ENCODE measurements around the gene DUSP3. TPM values are rescaled to one million over a fixed set of nuclear protein-coding genes. Genes with fewer than 3 reads are reported as not detected.
A peak's percentile ranks its signal among the peaks of the same experiment; 100 is the strongest.

The DUSP3 gene
- polyA plus RNA-seq, 3 donors, result 58.9 to 65.0 (median 60.8) TPM

DNA sequence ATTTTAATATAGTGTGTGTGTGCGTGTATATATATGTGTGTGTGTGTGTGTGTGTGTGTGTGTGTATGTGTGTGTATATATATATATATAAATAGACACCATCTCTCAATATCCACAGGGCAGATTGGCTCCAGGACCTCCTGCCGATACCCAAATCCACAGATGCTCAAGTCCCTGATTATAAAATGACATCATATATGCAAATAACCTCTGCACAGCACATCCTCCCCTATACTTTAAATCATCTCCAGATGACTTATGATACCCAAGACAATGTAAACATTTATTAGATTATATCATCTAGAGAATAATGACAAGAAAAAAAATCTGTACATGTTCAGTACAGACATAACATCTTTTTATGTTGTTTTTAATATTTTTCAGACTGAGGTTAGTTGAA, 7.8 kb downstream of the DUSP3 start:
- DNase-seq (ENCODE audit: low read depth in 3 of 3, low spot score in 2 of 3), result no peak

DNA sequence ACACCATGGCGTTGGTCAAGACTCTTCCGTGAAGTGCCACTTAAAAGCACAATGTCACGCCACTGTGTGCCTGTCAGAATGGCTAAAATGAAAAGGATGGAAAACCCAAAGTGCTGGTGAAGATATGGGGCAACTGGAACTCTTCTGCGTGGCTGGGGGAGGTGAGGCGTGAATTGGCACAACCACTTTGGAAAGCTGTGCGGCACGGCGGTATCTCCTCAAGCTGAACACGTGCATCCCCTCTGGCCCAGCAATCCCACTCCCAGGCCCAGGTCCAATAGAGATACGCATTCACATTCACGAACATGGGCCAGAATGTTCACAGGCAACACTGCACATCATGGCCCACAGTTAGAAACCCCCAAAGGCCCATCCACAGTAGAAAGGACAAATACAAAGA, 8.9 kb downstream of the DUSP3 start:
- DNase-seq (ENCODE audit: low read depth in 3 of 3, low spot score in 2 of 3), result no peak

- no peak for DNase-seq (ENCODE audit: low read depth in 3 of 3, low spot score in 2 of 3)
Observed at GRCh38 chr17:43769426-43769825, 9.4 kb downstream of the DUSP3 start.

DNA sequence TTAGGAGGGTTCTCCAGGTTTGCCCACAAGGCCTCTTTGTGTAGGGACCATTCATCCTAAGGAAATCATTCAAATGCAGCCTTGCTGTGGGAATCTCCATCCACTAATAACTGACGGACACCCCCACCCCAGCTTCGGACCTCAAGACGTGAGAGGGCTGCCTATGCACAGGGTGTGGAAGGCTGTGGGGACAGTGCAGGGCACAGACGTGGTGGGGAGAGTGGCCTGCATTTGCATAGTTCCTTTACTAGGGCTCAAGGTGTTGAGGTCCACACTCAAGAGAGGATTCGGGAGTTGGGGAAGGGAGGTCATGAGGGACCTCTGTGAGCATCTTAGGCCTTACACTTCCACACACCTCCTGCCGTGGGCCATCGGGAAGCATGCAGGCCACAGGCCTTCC, 9.8 kb downstream of the DUSP3 start:
- no peak for DNase-seq (ENCODE audit: low read depth in 3 of 3, low spot score in 2 of 3)

DNA sequence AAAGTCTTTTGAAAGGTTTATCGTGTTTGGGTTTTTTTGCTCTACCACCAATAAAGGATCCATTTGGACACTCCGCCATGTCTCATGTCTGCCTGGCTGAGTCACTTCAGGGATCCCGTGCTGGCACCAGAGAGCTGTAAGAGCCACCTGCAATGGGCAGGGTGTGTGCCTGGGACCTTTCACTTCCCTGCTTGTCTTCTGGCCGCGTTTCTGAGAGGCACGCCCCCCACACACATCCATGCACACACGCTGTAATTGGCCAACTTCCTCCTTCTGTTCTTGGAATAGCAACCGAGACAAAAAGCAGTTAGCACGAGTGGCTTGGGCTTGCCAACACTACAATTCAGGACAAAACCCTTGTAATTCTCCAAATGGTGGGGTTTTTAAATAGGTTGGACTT, 10.4 kb downstream of the DUSP3 start:
- no peak for DNase-seq (ENCODE audit: low read depth in 3 of 3, low spot score in 2 of 3)

GRCh38 chr17:43767713-43768059, 11.1 kb downstream of the DUSP3 start:
- DNase-seq (ENCODE audit: low read depth in 3 of 3, low spot score in 2 of 3), result no peak

DNA sequence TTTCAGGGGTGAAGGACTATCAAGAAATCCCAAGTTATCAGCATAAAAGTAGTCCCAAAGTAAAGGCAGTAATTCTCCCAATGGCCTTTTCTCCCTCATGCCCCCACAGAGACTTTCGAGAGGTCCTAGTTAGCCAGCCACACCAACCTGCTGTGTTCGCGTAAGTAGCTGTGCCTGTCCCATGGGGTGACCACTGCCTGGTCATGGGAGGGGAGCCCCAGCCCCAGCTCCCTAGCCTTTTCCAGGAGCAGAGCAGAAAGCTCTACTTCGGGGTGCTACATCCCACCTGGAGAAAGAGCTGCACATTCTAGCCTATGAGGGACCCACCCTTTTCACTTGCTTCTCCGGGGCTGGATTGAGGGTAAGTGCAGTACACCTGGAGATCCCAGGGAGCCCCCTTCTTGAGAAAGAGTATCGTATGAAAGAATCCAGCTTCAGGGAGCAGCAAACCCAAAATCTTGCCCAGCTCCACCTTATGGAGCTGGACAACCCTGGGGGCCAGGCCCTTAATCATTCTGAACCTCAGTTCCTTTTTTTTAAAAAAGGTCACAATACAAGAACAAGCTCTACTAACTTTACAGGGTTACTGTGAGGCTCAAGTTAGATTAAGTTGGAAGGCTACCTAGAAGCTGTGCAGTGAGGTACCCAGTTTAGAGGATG, 11.6 kb downstream of the DUSP3 start:
- DNase-seq (ENCODE audit: low read depth in 3 of 3, low spot score in 2 of 3), result no peak

GRCh38 chr17:43766413-43767052, 12.2 kb downstream of the DUSP3 start:
- no peak for DNase-seq (ENCODE audit: low read depth in 3 of 3, low spot score in 2 of 3)

GRCh38 chr17:43760254-43760852, 18.4 kb downstream of the DUSP3 start:
- peak; percentile 90 to 92 (median 91) for DNase-seq (ENCODE audit: low read depth in 3 of 3, low spot score in 2 of 3)

DNA sequence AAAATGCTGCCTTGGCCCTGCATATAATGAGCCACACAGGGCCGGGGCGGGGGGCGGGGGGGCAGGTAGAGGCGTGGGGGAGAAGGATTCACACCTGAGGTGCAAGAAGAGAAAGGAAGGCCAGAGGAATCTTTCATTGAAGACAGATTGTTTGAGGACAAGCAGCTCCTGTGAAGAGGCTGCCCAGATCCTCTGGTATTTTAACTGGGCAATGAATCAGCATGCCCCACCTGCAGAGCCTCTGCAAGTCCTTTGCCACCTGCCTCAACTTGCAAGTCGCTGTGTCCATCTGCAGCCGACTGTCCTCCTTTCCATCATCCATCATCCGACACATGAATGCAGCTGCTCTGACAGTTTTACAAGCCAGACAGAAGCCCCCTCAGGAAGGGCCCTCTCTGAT, 18.9 kb downstream of the DUSP3 start:
- no peak for DNase-seq (ENCODE audit: low read depth in 3 of 3, low spot score in 2 of 3)

DNA sequence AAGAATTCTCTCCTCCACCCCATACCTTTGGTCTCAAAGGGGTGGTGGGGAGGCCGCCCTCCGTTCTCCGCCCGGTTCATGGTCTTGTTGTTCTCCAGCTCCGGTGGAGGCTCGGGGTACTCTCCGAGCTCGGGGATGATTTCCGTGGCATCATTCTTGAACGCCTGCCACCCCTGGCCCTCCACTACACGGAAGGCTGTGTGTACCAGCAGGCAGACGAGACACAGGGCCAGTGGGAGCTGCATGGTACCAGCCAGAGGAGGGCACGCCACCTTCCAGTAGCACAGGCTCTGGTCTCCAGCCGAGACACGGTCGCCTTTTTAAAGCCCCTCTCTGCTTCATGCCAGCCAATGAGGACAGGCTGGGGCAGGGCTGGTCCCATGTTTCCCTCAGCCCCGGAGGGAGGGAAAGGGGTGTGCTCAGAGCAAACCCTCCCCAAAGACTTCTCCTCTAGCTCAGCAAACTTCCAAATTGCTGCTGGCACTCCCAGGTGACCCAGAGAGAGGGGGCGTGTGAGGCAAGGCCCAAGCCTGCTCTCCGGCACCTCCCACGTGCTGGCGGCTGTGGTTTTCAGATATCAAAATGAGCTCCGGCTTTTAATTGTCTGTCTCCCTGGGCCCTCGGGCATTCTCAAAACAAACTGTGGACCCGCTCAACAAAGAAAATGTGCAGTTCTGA, 20.1 kb downstream of the DUSP3 start, which contains the start of gene SOST:
TSS of gene SOST (minus strand) at position 295 of the 678 bp plus-strand sequence. CDS start at position 245, 50 bp downstream.
- DNase-seq (ENCODE audit: low read depth in 3 of 3, low spot score in 2 of 3), result no peak

GRCh38 chr17:43758086-43758485, 20.7 kb downstream of the DUSP3 start:
- DNase-seq (ENCODE audit: low read depth in 3 of 3, low spot score in 2 of 3), result no peak

DNA sequence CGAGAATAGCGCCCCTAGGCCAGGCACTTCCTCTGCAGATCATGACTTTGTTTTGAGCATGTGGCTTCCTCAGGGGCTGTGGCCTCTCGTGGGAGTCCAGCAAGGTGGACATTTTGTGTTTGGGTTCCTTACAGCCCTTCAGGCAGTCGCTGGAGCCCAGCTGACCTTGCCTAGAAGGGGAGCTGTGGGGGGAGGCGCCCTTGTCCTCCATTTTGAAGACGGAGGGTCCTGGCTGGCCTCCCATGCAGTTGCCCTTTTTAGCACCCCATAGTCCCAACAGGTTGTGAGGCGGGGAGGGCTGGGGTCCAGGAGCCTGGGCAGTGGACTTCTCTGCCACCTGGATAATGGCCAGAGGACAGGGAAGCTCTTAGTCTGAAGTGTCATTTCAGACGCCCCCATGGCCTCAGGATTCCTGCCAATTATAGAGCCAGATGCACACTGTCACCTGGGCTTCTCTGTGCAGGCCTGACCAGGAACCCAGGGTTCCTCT, 21.6 kb downstream of the DUSP3 start:
- DNase-seq (ENCODE audit: low read depth in 3 of 3, low spot score in 2 of 3), result no peak

DNA sequence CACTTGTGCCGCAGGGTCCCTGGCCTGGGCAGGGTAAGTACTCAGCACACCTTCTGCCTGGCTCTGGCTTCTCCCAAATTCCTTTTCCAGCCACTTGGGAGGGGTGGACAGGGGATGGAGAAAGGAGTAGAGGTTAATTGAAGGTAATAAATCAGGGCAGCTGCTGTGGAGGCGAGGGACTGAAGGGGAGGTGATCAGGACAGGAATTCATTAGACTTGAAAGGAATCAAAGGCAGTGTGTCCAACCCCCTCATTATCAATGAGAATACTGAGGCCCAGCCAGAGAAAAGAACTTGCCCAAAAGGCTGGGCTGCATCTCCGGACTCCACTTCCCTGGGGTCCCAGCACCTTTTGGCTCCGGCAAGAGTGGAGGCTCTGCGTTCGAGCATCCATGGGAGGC, 22.6 kb downstream of the DUSP3 start:
- DNase-seq (ENCODE audit: low read depth in 3 of 3, low spot score in 2 of 3), result no peak

DNA sequence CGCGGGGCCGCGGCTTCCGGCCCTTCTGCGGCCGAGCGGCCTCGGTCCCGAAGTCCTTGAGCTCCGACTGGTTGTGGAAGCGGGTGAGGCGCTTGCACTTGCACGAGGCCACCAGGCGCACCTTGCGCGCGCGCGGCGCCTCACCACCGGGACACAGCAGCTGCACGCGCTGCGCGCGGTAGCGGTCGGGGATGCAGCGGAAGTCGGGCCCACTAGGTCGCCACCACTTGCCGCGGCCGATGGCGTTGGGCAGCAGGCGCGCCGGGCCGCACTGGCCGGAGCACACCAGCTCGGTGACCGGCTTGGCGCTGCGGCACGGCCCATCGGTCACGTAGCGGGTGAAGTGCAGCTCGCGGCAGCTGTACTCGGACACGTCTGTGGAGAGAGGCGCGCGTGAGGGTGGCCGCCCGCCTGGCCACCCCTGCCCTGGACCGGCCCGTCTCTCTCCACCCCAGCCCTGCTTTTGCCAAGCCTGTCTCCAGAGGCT, 23.3 kb downstream of the DUSP3 start:
- no peak for DNase-seq (ENCODE audit: low read depth in 3 of 3, low spot score in 2 of 3)

GRCh38 chr17:43754947-43755346, 23.8 kb downstream of the DUSP3 start:
- DNase-seq (ENCODE audit: low read depth in 3 of 3, low spot score in 2 of 3), result no peak

DNA sequence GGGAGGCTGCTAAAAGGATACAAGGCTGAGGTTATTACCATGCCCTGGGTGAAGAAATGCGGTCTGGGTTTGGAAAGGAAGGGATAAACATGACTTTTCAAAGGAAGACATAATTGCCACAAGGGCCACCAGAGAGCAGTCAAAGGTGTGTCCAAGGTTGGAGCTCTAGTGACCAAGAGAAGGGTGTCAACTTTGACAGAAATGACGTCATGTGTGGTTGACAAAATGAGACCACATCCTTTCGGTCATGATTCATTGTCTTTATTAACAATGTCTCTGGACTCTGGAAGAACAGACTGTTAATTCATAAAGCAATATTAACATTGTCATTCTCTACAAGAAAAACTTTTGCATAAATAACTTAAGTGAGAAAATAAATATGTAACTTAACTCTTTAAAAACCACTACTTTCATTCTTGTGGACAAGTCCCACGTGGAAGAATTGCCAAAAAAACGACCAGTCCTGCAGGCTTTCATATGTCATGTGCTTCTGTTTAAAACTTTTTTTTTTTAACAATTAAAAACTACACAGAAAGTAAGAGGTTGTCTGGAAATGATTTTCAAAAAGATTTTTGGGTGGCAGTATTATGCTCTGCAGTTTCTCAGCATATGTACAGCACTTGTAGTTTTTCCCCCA, 25.2 kb downstream of the DUSP3 start:
- DNase-seq (ENCODE audit: low read depth in 3 of 3, low spot score in 2 of 3), result no peak

DNA sequence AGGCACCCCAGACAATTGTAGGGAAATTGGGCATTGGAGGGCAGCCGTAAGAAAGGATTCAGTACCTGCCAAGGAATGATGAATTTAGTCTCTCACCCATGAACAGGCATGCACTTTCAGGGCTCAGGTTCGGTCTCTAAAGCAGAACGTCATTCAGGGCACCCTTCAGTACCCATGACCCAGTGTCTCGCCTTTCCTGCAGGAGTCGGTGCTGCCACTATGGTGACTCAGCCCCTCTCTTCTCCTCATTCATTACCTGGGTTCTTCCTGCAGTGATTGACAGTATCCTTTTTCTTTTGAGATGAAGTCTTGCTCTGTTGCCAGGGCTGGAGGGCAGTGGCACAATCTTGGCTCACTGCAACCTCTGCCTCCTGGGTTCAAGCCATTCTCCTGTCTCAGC, 28.6 kb downstream of the DUSP3 start:
- no peak for DNase-seq (ENCODE audit: low read depth in 3 of 3, low spot score in 2 of 3)

DNA sequence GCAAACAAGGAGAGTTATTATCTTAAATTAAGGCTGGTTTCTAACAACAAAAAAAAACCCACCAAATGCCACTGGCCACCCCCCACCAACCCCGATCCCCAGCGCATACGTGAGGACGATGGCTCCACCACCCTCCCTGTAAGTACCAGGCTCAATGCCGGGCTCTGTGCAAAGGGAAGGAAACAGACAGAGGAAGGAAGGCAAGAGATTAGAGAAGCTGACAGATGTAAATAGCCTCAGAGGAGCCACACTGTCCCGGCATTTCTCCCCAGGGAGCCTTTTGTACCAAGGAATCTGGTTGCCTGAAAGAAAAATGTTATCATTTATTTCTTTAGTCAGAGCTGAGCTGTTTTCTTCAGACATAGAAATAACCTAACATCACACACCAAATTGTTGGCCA, 33.2 kb downstream of the DUSP3 start:
- no peak for DNase-seq (ENCODE audit: low read depth in 3 of 3, low spot score in 2 of 3)

GRCh38 chr17:43741636-43742035, 37.1 kb downstream of the DUSP3 start:
- DNase-seq (ENCODE audit: low read depth in 3 of 3, low spot score in 2 of 3), result no peak

DNA sequence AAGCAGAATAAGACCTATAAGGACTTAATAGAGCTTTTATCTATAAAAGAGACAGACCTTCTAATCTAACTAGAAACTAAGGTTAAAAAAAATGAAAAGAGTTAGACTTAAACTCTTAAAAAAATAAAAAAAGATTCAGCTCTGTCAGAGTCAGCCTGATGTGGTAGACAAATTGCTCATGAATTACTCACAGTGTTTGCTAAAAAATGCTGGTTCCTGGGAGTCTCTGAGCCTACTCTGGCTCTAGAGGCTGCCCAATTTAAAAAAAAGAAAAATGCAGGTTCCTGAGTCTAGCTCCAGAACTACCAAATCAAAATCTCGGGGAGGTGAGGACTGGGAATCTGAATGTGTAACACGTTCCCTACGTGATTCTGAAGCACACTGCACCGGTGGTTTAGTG, 38.2 kb downstream of the DUSP3 start:
- no peak for DNase-seq (ENCODE audit: low read depth in 3 of 3, low spot score in 2 of 3)

All from right renal cortex interstitium (tissue), 3 donors.